NCI-H146 (cell line): ENCODE data around the gene KCNC2.
"Not testable (repeated sequence)": the region's sequence is repeated elsewhere in the genome, so short reads cannot be mapped to it uniquely, and the experiment has no call there.

Source experiments
- DNase-seq: peaks from one replicate; lab custom pipeline; 2025; lab: John Stamatoyannopoulos, UW

The KCNC2 gene

GRCh38 chr12:75209812-75210138, at the start of gene KCNC2:
TSS of gene KCNC2 (minus strand) at chr12:75209839.
- DNase-seq = no peak

- no peak for DNase-seq
Measured at GRCh38 chr12:75259143-75259542, 49.5 kb upstream of the KCNC2 start.

- no peak for DNase-seq
Measured at GRCh38 chr12:75257510-75257909, 47.9 kb upstream of the KCNC2 start.

- DNase-seq = no peak
Measured at GRCh38 chr12:75245108-75245507, 35.5 kb upstream of the KCNC2 start.

- no peak for DNase-seq
Measured at GRCh38 chr12:75239987-75240386, 30.3 kb upstream of the KCNC2 start.

GRCh38 chr12:75236206-75236605, 26.6 kb upstream of the KCNC2 start:
- DNase-seq = no peak

GRCh38 chr12:75227132-75227531, 17.5 kb upstream of the KCNC2 start:
- no peak for DNase-seq

GRCh38 chr12:75212072-75212471, 2.4 kb upstream of the KCNC2 start:
- no peak for DNase-seq

- DNase-seq = peak; percentile 77
Measured at GRCh38 chr12:75208856-75209811, 505 bp downstream of the KCNC2 start.

GRCh38 chr12:75207338-75208083, 2.1 kb downstream of the KCNC2 start:
- no peak for DNase-seq

- no peak for DNase-seq
Measured at GRCh38 chr12:75205558-75205957, 4.1 kb downstream of the KCNC2 start.

- DNase-seq = no peak
Measured at GRCh38 chr12:75196865-75197264, 12.8 kb downstream of the KCNC2 start.

GRCh38 chr12:75196408-75196807, 13.2 kb downstream of the KCNC2 start:
- no peak for DNase-seq

- no peak for DNase-seq
Measured at GRCh38 chr12:75194250-75194649, 15.4 kb downstream of the KCNC2 start.

- no peak for DNase-seq
Measured at GRCh38 chr12:75192196-75192595, 17.4 kb downstream of the KCNC2 start.

- no peak for DNase-seq
Measured at GRCh38 chr12:75190846-75191245, 18.8 kb downstream of the KCNC2 start.

GRCh38 chr12:75185881-75186280, 23.8 kb downstream of the KCNC2 start:
- DNase-seq = not testable (repeated sequence)

GRCh38 chr12:75184516-75184915, 25.1 kb downstream of the KCNC2 start:
- no peak for DNase-seq

- DNase-seq = no peak
Measured at GRCh38 chr12:75183967-75184366, 25.7 kb downstream of the KCNC2 start.

- no peak for DNase-seq
Measured at GRCh38 chr12:75177997-75178396, 31.6 kb downstream of the KCNC2 start.

GRCh38 chr12:75172611-75173010, 37.0 kb downstream of the KCNC2 start:
- no peak for DNase-seq

GRCh38 chr12:75170640-75171185, 38.9 kb downstream of the KCNC2 start:
- no peak for DNase-seq

GRCh38 chr12:75162845-75163244, 46.8 kb downstream of the KCNC2 start:
- DNase-seq = no peak
